Measurements from ENCODE around the gene EHMT2. TPM values are rescaled to one million over a fixed set of nuclear protein-coding genes. Genes with fewer than 3 reads are reported as not detected.

EHMT2 gene
- total RNA-seq, 1 donor = 62.0 TPM

- DNase-seq (ENCODE audit: low read depth) = no peak
- no peak overlapping the region for H3K4me3 ChIP-seq (ENCODE audit: low read depth, low read length)
- no peak for TF ChIP-seq CTCF (IDR thresholded peaks at IDR 0.05; ENCODE audit: insufficient read depth, low read length)
These were observed 30.6 kb upstream of the EHMT2 start for GRCh38 chr6:31927863-31928671.

- no peak for DNase-seq (ENCODE audit: low read depth)
- H3K4me3 ChIP-seq (ENCODE audit: low read depth, low read length) = no peak within 1 kb of the TSS
- no peak for TF ChIP-seq CTCF (IDR thresholded peaks at IDR 0.05; ENCODE audit: insufficient read depth, low read length)
These were observed 29.9 kb upstream of the EHMT2 start, which contains the start of gene C2 for GRCh38 chr6:31927242-31927862. TSS of gene C2 (plus strand) at chr6:31927717. CDS start at chr6:31927753, 36 bp downstream.

GRCh38 chr6:31922942-31923341 is 25.4 kb upstream of the EHMT2 start:
- peak; percentile 29 for DNase-seq (ENCODE audit: low read depth)
- TF ChIP-seq CTCF (IDR thresholded peaks at IDR 0.05; ENCODE audit: insufficient read depth, low read length) = peak; percentile 19
- H3K4me3 ChIP-seq (ENCODE audit: low read depth, low read length) = no peak overlapping the region

- DNase-seq (ENCODE audit: low read depth) = peak; percentile 31
- H3K4me3 ChIP-seq (ENCODE audit: low read depth, low read length) = no peak overlapping the region
- no peak for TF ChIP-seq CTCF (IDR thresholded peaks at IDR 0.05; ENCODE audit: insufficient read depth, low read length)
These were observed 23.3 kb upstream of the EHMT2 start for GRCh38 chr6:31920811-31921210.

- DNase-seq (ENCODE audit: low read depth) = no peak
- no peak for TF ChIP-seq CTCF (IDR thresholded peaks at IDR 0.05; ENCODE audit: insufficient read depth, low read length)
- H3K4me3 ChIP-seq (ENCODE audit: low read depth, low read length) = no peak overlapping the region
These were observed 22.3 kb upstream of the EHMT2 start for GRCh38 chr6:31919624-31920303.

- DNase-seq (ENCODE audit: low read depth) = no peak
- no peak overlapping the region for H3K4me3 ChIP-seq (ENCODE audit: low read depth, low read length)
- TF ChIP-seq CTCF (IDR thresholded peaks at IDR 0.05; ENCODE audit: insufficient read depth, low read length) = no peak
These were observed 20.7 kb upstream of the EHMT2 start for GRCh38 chr6:31918069-31918720.

Measured in fibroblast of the aortic adventitia (primary cell).